Thyroid gland (tissue), 4 donors: ENCODE data around the gene ATP1A4.

Experiments
- CTCF ChIP-seq, 6 experiments: fragments of 200-600 bp in 3 of 6; fragments of 450-650 bp in 3 of 6; sonication (generic) in 3 of 6; IDR thresholded peaks; one replicate each; pipeline ENCODE4 v1.5.1; 2016 to 2019; ENCODE audit warnings: antibody characterized with exemption in 6 of 6, mild to moderate bottlenecking in 2 of 6, inconsistent platforms in 1 of 6, moderate library complexity in 1 of 6
- POLR2A ChIP-seq, 2 donors: fragments of 450-650 bp; IDR thresholded peaks; one replicate each; pipeline ENCODE4 v1.6.1; 2017; ENCODE audit warnings: antibody characterized with exemption in 2 of 2, mild to moderate bottlenecking in 2 of 2, moderate library complexity in 1 of 2

GRCh38 chr1:160137216-160137862 lies 14.1 kb upstream of the ATP1A4 start:
- TF ChIP-seq CTCF (IDR thresholded peaks at IDR 0.05) = no peak
- no peak for TF ChIP-seq POLR2A (IDR thresholded peaks at IDR 0.05)
